ENCODE results near the gene PGA5.
"Not testable (repeated sequence)": the region's sequence is repeated elsewhere in the genome, so short reads cannot be mapped to it uniquely, and the experiment has no call there.

The PGA5 gene

GRCh38 chr11:61240875-61241274, at the start of gene PGA5:
PGA5 (plus strand) TSS chr11:61241175; CDS start chr11:61241227, 52 bp downstream.
- not testable (repeated sequence) for DNase-seq (ENCODE audit: low spot score)

- no peak for DNase-seq (ENCODE audit: low spot score)
These were observed 47.4 kb upstream of the PGA5 start for GRCh38 chr11:61193596-61193995.

GRCh38 chr11:61194169-61194671, 46.8 kb upstream of the PGA5 start:
- DNase-seq (ENCODE audit: low spot score), result no peak

GRCh38 chr11:61194981-61195695, 45.8 kb upstream of the PGA5 start:
- no peak for DNase-seq (ENCODE audit: low spot score)

GRCh38 chr11:61195719-61196118, 45.3 kb upstream of the PGA5 start:
- no peak for DNase-seq (ENCODE audit: low spot score)

GRCh38 chr11:61198361-61198760, 42.6 kb upstream of the PGA5 start:
- DNase-seq (ENCODE audit: low spot score), result no peak

GRCh38 chr11:61198948-61199523, 41.9 kb upstream of the PGA5 start:
- no peak for DNase-seq (ENCODE audit: low spot score)

GRCh38 chr11:61201476-61201875, 39.5 kb upstream of the PGA5 start:
- no peak for DNase-seq (ENCODE audit: low spot score)

GRCh38 chr11:61202950-61203746, 37.8 kb upstream of the PGA5 start, which contains the start of gene PGA3:
PGA3 (plus strand) TSS chr11:61203515; CDS start chr11:61203565, 50 bp downstream.
- DNase-seq (ENCODE audit: low spot score), result not testable (repeated sequence)

- not testable (repeated sequence) for DNase-seq (ENCODE audit: low spot score)
These were observed 37.1 kb upstream of the PGA5 start for GRCh38 chr11:61203873-61204272.

GRCh38 chr11:61204502-61205059, 36.4 kb upstream of the PGA5 start:
- not testable (repeated sequence) for DNase-seq (ENCODE audit: low spot score)

- not testable (repeated sequence) for DNase-seq (ENCODE audit: low spot score)
These were observed 33.2 kb upstream of the PGA5 start for GRCh38 chr11:61207636-61208310.

- not testable (repeated sequence) for DNase-seq (ENCODE audit: low spot score)
These were observed 30.3 kb upstream of the PGA5 start for GRCh38 chr11:61210629-61211028.

- DNase-seq (ENCODE audit: low spot score), result not testable (repeated sequence)
These were observed 29.5 kb upstream of the PGA5 start for GRCh38 chr11:61211327-61211952.

- DNase-seq (ENCODE audit: low spot score), result not testable (repeated sequence)
These were observed 28.8 kb upstream of the PGA5 start for GRCh38 chr11:61212202-61212601.

- DNase-seq (ENCODE audit: low spot score), result not testable (repeated sequence)
These were observed 27.2 kb upstream of the PGA5 start for GRCh38 chr11:61213711-61214324.

GRCh38 chr11:61218306-61218705, 22.7 kb upstream of the PGA5 start:
- DNase-seq (ENCODE audit: low spot score), result not testable (repeated sequence)

GRCh38 chr11:61219016-61219415, 22.0 kb upstream of the PGA5 start:
- not testable (repeated sequence) for DNase-seq (ENCODE audit: low spot score)

- DNase-seq (ENCODE audit: low spot score), result not testable (repeated sequence)
These were observed 18.9 kb upstream of the PGA5 start, which contains the start of gene PGA4 for GRCh38 chr11:61222047-61222446. PGA4 (plus strand) TSS chr11:61222347; CDS start chr11:61222401, 54 bp downstream.

- not testable (repeated sequence) for DNase-seq (ENCODE audit: low spot score)
These were observed 18.3 kb upstream of the PGA5 start for GRCh38 chr11:61222692-61223091.

Data from LoVo (cell line).